ENCODE measurements around the gene ADGRG3.

DNA sequence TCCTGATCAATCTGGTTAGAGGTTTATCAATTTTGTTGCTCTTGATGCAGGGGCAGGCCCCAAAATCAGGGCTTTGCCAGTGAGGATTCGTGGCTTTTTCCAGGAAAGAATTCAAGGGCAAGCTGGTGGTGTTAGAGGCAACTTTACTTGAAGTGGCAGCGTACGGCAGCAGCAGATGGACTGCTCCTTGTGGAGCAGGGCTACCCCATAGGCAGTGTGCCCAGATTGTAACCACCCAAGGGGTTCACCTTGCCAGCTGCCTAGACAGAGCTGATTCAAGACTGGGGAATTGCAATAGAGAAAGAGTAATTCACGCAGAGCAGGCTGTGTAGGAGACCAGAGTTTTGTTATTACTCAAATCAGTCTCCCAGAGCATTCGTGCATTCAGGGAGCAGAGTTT, 43.2 kb downstream of the ADGRG3 start:
- TF ChIP-seq, protein P1, sequence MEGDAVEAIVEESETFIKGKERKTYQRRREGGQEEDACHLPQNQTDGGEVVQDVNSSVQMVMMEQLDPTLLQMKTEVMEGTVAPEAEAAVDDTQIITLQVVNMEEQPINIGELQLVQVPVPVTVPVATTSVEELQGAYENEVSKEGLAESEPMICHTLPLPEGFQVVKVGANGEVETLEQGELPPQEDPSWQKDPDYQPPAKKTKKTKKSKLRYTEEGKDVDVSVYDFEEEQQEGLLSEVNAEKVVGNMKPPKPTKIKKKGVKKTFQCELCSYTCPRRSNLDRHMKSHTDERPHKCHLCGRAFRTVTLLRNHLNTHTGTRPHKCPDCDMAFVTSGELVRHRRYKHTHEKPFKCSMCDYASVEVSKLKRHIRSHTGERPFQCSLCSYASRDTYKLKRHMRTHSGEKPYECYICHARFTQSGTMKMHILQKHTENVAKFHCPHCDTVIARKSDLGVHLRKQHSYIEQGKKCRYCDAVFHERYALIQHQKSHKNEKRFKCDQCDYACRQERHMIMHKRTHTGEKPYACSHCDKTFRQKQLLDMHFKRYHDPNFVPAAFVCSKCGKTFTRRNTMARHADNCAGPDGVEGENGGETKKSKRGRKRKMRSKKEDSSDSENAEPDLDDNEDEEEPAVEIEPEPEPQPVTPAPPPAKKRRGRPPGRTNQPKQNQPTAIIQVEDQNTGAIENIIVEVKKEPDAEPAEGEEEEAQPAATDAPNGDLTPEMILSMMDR (IDR thresholded peaks at IDR 0.05; ENCODE audit: poor library complexity) = no peak
- no peak for TF ChIP-seq EZH2 (IDR thresholded peaks at IDR 0.05; ENCODE audit: borderline replicate concordance)
